Stimulated activated CD4-positive, alpha-beta T cell treated with anti-CD3 and anti-CD28 coated beads, Interleukin-1b, Interleukin-23, amount 100 ng/mL, for 24 hours (primary cell): ENCODE results near the gene GJA5.

ENCODE experiments used
- DNase-seq, 4 experiments: peaks; one replicate each; pipeline ENCODE4 v3.0.0-alpha.2; 2020; ENCODE audit warnings: low read depth in 4 of 4, low spot score in 1 of 4

GJA5 gene

DNA sequence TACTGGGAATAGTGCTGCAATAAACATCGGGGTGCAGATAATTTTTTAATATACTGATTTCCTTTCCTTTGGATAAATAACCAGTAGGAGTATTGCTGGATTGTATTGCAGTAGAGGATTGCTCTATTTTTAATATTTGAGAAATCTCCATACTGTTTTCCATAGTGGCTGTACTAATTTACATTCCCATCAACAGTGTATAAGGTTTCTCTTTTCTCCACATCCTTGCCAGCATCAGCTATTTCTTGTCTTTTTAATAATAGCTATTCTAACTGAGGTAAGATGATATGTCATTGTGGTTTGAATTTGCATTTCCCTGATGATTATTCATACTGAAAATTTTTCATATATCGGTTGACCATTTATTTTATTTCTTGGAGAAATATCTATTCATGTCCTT, 31.1 kb downstream of the GJA5 start:
- DNase-seq = no peak

DNA sequence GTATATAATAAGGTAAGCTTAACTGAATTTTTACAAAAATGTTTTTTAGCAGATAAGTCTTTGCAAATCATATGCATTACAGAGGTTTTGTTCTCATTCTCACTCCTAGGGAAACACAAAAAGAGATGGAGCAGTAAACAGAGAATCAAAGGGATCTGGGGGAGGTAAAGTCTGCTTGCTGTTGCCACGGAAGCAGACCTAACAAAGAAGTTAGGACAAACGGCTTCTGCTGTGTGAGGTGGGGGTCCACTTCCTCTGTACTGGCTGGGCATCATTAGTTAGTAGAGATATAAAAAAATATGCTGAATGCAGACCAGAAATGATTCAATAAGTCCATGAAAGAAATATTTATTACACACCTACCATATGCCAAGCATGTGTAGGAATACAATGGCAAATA, 34.2 kb downstream of the GJA5 start:
- DNase-seq = no peak

DNA sequence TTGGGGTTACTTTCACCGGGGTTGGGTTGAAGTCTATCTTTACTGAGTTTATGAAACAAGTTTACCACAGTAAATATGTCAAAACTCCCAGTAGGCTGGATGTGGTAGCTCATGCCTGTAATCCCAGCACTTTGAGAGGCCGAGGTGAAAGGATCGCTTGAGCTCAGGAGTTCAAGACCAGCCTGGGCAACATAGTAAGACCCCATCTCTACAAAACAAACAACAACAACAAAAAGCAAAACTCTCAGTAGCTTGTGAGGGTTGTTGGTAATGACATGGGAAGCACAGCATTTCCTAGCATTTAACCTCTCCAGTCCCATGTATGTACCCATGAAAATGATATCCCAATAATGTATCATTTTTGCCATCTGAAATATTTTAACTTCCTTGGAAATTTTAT, 34.7 kb downstream of the GJA5 start:
- DNase-seq = no peak

DNA sequence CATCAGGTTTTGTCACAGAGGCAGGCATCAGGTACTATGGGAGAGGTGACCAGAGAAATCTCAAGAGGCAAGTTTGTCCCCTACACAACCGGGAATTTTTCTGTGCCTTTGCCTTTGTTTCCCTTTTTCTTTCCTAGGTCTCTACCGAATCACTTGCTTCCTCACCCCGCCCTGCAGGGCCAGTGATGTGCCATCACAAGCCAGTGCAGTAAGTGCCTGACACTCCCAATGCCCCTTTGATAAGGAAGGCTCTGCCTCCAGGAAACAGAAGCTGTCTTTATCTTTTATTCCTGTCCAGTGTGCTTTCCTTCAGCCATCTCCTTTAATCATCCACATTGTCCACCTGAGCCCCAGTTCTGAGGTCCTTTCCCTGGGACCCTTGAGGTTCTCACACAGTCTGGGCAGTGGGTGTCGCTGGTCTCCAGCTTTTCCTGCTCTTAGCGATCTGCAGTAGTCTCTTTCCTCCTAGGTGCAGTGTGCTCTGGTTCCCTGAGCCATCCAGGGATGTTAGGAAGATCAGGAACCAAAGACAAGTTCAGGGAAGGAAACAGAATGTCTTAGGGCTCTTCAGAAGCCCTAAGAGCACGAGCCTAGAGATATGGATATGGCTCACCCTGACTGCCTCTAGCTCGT, 36.6 kb downstream of the GJA5 start:
- DNase-seq = no peak

DNA sequence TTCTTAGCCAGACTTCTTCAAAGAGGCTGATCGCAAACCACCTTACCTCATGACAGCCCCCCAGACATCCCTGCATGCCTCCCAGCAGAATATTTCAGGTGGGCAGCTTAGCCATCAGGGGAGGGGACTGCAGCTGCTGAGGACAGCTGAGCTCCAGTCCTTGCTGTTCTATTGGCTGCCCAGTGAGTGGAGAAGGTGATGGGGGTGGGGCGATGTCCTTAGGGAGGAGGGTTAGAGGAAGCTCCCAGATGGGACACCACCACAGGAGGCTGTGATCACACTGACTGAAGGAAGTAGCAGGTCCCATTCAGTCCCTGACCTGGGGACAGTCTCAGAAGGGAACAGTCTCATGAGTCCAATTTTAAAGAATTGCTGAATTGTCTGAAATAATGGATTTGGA, 38.3 kb downstream of the GJA5 start:
- no peak for DNase-seq

DNA sequence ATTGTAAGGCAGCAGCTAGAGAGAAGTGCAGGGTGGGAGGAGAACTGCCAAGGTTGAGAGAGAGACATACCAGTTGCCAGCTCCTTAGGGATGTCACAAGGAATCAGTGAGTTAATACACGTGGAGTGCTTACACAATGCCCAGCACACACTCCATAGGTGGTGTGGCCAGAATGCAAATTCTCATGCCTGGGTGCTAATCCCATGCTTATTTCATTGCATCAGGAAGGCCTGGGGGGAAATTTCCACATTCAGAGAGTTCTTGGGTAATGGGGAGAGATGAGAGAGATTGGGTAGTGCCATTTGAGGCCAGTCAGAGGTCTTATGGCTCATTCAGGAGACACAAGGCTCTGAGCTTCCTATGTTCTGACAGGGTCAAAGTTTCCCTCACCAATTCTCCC, 38.7 kb downstream of the GJA5 start:
- DNase-seq = no peak

DNA sequence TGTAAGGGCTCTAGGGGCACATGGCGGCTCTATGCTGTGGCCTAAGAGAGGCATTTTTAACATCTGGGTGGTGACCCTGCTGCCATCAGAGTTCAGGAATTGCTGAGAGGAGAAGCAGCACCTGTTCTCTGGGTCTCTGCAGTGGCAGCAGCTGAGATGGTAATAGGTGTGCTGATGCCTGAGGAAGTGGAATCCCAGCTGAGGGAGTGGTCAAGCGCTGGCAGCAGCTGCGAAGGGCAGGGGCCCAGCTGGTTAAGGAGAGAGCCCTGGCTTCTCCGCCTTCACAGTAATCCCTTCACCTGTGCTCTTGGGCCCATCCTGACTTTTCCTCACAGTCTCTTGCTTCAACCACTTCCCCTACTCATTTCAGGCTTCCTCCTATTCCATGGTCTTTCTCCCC, 39.8 kb downstream of the GJA5 start:
- DNase-seq = no peak

DNA sequence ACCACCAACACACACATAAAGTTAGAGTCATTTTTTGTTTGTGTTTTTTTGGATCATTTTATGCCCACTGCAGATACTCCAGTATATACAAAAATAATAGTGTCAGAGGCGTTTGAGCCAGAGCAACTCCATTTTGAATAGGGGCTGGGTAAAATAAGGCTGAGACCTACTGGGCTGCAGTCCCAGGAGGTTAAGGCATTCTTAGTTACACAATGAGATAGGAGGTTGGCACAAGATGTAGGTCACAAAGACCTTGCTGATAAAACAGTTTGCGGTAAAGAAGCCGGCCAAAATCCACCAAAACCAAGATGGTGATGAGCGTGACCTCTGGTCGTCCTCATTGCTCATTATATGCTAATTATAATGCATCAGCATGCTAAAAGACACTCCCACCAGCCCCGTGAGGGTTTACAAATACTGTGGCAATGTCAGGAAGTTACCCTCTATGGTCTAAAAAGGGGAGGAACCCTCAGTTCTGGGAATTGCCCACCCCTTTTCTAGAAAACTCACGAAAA, 40.6 kb downstream of the GJA5 start:
- no peak for DNase-seq

DNA sequence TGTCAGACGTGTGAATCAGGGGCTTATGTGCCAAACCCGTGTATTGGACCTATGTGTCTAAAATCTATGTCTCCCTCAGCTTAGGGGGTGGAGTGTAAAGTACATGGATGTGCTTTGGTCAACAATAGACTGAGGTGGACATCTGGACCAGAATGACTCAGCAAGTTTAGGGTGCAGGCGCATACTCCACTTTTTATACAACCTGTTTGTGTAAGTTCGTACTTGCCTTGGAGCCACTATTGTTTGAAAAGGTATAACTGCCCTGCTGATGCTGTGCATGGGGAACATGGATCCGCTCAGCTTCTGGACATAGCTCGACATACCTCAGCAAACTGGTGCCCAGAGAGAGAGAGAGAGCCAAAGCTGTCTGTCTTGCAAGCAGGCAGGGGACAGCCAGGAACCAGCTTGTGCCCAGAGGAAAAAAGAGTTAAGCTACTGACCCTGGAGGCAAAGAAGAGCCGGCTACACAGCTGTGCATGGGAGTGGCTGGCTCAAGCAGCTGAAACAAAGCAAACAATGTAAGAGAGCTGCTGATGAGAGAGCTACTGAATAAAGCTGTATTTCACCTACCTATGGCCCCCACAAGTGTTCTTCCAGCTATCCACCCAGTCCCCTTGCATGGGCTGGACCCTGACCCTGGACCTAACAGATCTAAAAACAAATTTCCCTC, 41.2 kb downstream of the GJA5 start:
- DNase-seq = no peak

DNA sequence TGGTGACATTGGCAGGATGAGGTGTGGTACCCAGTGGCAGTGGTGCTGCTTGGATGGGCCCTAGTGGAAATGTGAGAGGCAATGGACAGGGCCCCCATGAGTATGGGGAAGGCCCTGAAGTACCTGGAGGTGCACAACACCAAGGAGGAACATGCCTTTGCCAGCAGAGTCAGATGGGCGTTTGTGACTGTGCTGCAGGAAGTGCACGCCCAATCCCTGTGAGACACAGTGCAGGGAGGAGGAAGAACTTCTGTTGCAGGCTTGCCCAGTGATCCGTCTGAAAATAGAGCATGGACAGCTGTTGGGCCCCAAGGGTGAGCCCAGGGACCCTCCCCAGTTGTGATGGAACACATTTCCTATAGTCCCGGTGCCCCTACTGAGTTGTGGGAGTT, 42.7 kb downstream of the GJA5 start:
- DNase-seq = no peak

DNA sequence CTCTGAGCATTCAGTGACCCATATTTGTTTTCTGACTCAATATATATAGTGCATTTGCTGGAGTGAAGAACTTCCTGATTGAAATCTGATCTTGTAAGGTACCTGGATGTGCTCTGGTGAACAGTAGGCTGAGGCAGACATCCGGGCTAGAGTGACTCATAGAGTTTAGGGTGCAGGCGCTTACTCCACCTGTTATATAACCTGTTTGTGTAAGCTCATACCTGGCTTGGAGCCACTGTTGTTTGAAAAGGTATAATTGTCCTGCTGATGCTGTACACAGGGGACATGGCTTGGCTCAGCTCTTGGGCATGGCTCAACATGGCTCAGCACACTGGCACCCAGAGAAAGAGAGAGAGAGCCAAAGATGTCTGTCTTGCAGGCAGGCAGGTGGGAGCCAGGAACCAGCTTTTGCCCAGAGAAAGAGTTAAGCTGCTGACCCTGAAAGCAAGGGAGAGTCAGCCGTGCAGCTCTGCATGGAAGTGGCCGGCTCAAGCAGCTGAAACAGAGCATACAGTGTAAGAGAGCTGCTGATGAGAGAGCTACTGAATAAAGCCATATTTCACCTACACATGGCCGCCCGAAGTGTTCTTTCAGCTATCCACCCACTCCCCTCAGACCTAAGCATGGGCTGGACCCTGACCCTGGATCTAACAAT, 43.2 kb downstream of the GJA5 start:
- no peak for DNase-seq

DNA sequence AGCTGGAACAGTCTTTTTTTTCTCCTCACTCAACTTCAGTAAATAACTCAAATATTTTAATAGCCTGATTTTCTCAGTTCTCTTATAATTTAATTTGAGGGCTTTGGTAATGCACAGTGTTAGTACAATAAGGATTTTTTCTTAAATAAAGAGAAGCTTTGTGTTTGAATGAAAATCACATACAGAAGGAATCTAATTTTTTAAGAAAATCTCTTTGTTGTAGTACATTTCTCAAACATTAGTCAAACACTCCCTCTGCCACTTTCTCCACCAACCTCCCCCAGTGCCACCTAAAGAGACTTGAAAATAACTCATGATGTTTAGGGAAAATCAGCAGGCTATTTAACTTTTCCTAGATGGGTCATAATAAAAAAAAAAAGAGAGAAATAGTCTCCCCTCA, 47.8 kb downstream of the GJA5 start:
- no peak for DNase-seq
